IMR-90 (cell line): ENCODE measurements around the gene ZNF862. TPM values are rescaled to one million over a fixed set of nuclear protein-coding genes. Genes with fewer than 3 reads are reported as not detected.

Experiments used
- ATAC-seq: fragments of 200-7000 bp; cut with Tn5 transposase; 2 replicates; pipeline ENCODE4 v1.9.1; 2020; ENCODE audit warnings: low read depth, mild to moderate bottlenecking, moderate library complexity
- BruUV-seq: library from RNA; stranded (reverse); fragments of 400-500 nt; replicated peaks from 2 replicates; lab custom pipeline; 2021; lab: Mats Ljungman, UMichigan
- CTCF ChIA-PET: fragments of 300-600 bp; formaldehyde crosslinking; extraction: SDS; loops from one replicate; lab custom pipeline; 2021; ENCODE audit warnings: antibody characterized with exemption; lab: Yijun Ruan, JAX
- POLR2A ChIA-PET: fragments of 300-600 bp; sonication (Branson Sonifier 250); formaldehyde crosslinking; loops from one replicate; lab custom pipeline; 2022; ENCODE audit warnings: antibody characterized with exemption; ENCODE audit not compliant: unreplicated experiment; lab: Charles Lee
- DNase-seq: peaks from one replicate; pipeline ENCODE4 v3.0.0; 2013
- H2AFZ ChIP-seq: replicated peaks from 2 replicates; pipeline ENCODE3; 2013; ENCODE audit warnings: low read length, mild to moderate bottlenecking; ENCODE audit not compliant: poor library complexity
- H2AK5ac ChIP-seq: 2 replicates; pipeline ENCODE4 v1.6.1; 2013; ENCODE audit warnings: low read depth, low read length, inconsistent platforms
- H2AK9ac ChIP-seq: replicated peaks from 2 replicates; pipeline ENCODE3; 2013; ENCODE audit warnings: mild to moderate bottlenecking, low read depth, low read length, moderate library complexity; ENCODE audit not compliant: poor library complexity
- H2BK120ac ChIP-seq: 2 replicates; pipeline ENCODE4 v1.6.1; 2013; ENCODE audit warnings: low read depth, low read length, inconsistent platforms
- H2BK15ac ChIP-seq: 3 replicates; pipeline ENCODE4 v1.6.1; 2013; ENCODE audit warnings: low read depth, low read length, inconsistent platforms
- H2BK20ac ChIP-seq: 2 replicates; pipeline ENCODE4 v1.6.1; 2013; ENCODE audit warnings: low read depth, mild to moderate bottlenecking, inconsistent platforms, low read length, moderate library complexity
- H2BK5ac ChIP-seq: 2 replicates; pipeline ENCODE4 v1.6.1; 2013; ENCODE audit warnings: mild to moderate bottlenecking, low read depth, low read length, inconsistent platforms; ENCODE audit not compliant: poor library complexity, severe bottlenecking
- H3K14ac ChIP-seq: replicated peaks from 2 replicates; pipeline ENCODE4 v1.6.1; 2013; ENCODE audit warnings: low read depth, low read length, inconsistent platforms
- H3K18ac ChIP-seq: 2 replicates; pipeline ENCODE4 v1.6.1; 2013; ENCODE audit warnings: low read depth, low read length, control low read depth
- H3K23ac ChIP-seq: 2 replicates; pipeline ENCODE4 v1.6.1; 2013; ENCODE audit warnings: low read depth, low read length, inconsistent platforms
- H3K27ac ChIP-seq: 2 replicates; pipeline ENCODE4 v1.5.1; 2013; ENCODE audit warnings: mild to moderate bottlenecking, control low read depth, low read length; ENCODE audit not compliant: insufficient read depth
- H3K27me3 ChIP-seq: 2 replicates; pipeline ENCODE4 v1.6.1; 2013; ENCODE audit warnings: low read length; ENCODE audit not compliant: control insufficient read depth, insufficient read depth
- H3K36me3 ChIP-seq: 2 replicates; pipeline ENCODE4 v1.6.1; 2013; ENCODE audit warnings: low read length, mixed read lengths; ENCODE audit not compliant: control insufficient read depth, insufficient read depth
- H3K4ac ChIP-seq: 2 replicates; pipeline ENCODE4 v1.6.1; 2013; ENCODE audit warnings: low read depth, low read length, inconsistent platforms
- H3K4me1 ChIP-seq: 2 replicates; pipeline ENCODE4 v1.6.1; 2013; ENCODE audit warnings: low read length, mixed read lengths; ENCODE audit not compliant: control insufficient read depth, insufficient read depth
- H3K4me2 ChIP-seq: 2 replicates; pipeline ENCODE4 v1.6.1; 2013; ENCODE audit warnings: low read depth, mild to moderate bottlenecking, control low read depth, low read length, moderate library complexity
- H3K4me3 ChIP-seq: 2 replicates; pipeline ENCODE4 v1.5.1; 2013; ENCODE audit warnings: low read depth, mild to moderate bottlenecking, control low read depth, low read length, moderate library complexity; ENCODE audit not compliant: insufficient read depth
- H3K56ac ChIP-seq: 2 replicates; pipeline ENCODE4 v1.6.1; 2013; ENCODE audit warnings: low read length, inconsistent platforms; ENCODE audit not compliant: insufficient read depth; ENCODE audit errors: extremely low read depth
- H3K79me1 ChIP-seq, 2 experiments: 2 replicates each; pipeline ENCODE4 v1.6.1; 2013; ENCODE audit warnings: low read length in 2 of 2, inconsistent platforms in 1 of 2, low read depth in 1 of 2
- H3K9ac ChIP-seq: 2 replicates; pipeline ENCODE4 v1.6.1; 2013; ENCODE audit warnings: low read depth, low read length, control low read depth
- H3K9me1 ChIP-seq: 2 replicates; pipeline ENCODE4 v1.6.1; 2013; ENCODE audit warnings: low read length, inconsistent platforms; ENCODE audit not compliant: insufficient read depth
- H3K9me3 ChIP-seq: 2 replicates; pipeline ENCODE4 v1.6.1; 2013; ENCODE audit warnings: low read length; ENCODE audit not compliant: control insufficient read depth, insufficient read depth
- H4K20me1 ChIP-seq: 2 replicates; pipeline ENCODE4 v1.6.1; 2013; ENCODE audit warnings: low read length, inconsistent platforms; ENCODE audit not compliant: insufficient read depth
- H4K5ac ChIP-seq: 2 replicates; pipeline ENCODE4 v1.6.1; 2013; ENCODE audit warnings: mild to moderate bottlenecking, low read depth, low read length, control low read depth
- H4K8ac ChIP-seq, 2 experiments: 2 replicates each; pipeline ENCODE4 v1.6.1; 2013; ENCODE audit warnings: low read depth in 2 of 2, low read length in 2 of 2, control low read depth in 1 of 2, inconsistent platforms in 1 of 2
- H4K91ac ChIP-seq: 2 replicates; pipeline ENCODE4 v1.6.1; 2013; ENCODE audit warnings: low read depth, low read length, inconsistent platforms; ENCODE audit not compliant: insufficient read depth
- CEBPB ChIP-seq: IDR thresholded peaks from 2 replicates; pipeline ENCODE4 v1.6.1; 2012; ENCODE audit warnings: low read depth, low read length, improper control_type of control experiment
- WGBS, 2 experiments: methylation state at CpG; one replicate each; pipeline versions ENCODE4 v1.1.5 to v1.1.7; 2013; ENCODE audit warnings: missing lambda C conversion rate in 2 of 2; ENCODE audit not compliant: insufficient read length in 1 of 2; ENCODE audit errors: extremely low coverage in 2 of 2; 5-methylcytosine and 5-hydroxymethylcytosine counted together
- dilution Hi-C: fragments of 300-500 bp; cut with HindIII; formaldehyde crosslinking; loops from one replicate; pipeline ENCODE4 v1.14.3; 2018; ENCODE audit warnings: low sequenced_read_pairs; ENCODE audit not compliant: unreplicated experiment
- in situ Hi-C: fragments of 300-500 bp; cut with MboI; formaldehyde crosslinking; loops from 3 replicates; pipeline ENCODE4 v1.14.3; 2019; ENCODE audit warnings: low sequenced_read_pairs, inconsistent platforms, mixed read lengths
- intact Hi-C: fragments of 100-400 bp; cut with micrococcal nuclease; formaldehyde crosslinking; loops from 2 replicates; pipeline ENCODE4 v1.10.0; 2022
- polyA plus RNA-seq, 3 experiments: library from polyadenylated mRNA; depleted of rRNA; stranded (reverse); fragments of >200 nt; gene quantifications; 2 replicates each; pipeline ENCODE4 v1.2.3, GENCODE V29; 2012; ENCODE audit warnings: low replicate concordance in 1 of 3
- total RNA-seq: library from RNA; depleted of rRNA; stranded (reverse); fragments of >200 nt; gene quantifications from 2 replicates; pipeline ENCODE4 v1.2.3, GENCODE V29; 2012

ZNF862 gene
- total and polyA plus RNA-seq, 2 of the 4 experiments (the other 2 are of a cell fraction): 5.9 to 10.8 TPM

GRCh38 chr7:149866779-149867447, 28.7 kb downstream of the ZNF862 start:
- H3K27me3 ChIP-seq: no peaks in the 10 kb centered on the region
- no peak overlapping the region; the same call in 1 of the 2 replicates for H4K5ac ChIP-seq
- peaks cover 10% of the 10 kb centered on the region; the same call in 1 of the 2 replicates for H3K9me1 ChIP-seq
- peak overlapping the region; percentile 71 for H2AFZ ChIP-seq
- no peak overlapping the region for H3K56ac ChIP-seq
- peak; percentile 78 for ATAC-seq
- no peak overlapping the region for H3K4me3 ChIP-seq
- peak overlapping the region; percentile 10; the same call in 1 of the 2 replicates for H3K4me2 ChIP-seq
- no CpG with 5 or more reads among the region's 11 CpGs for WGBS, 2 experiments
- no peak overlapping the region for H3K9ac ChIP-seq
- no peak overlapping the region for H4K91ac ChIP-seq
- in situ Hi-C loops: loop anchor here (25.0 kb wide), 1 partner anchor 545 kb away; a partner anchor contains a TSS
- ChIA-PET POLR2A (no interaction called here), CTCF (interaction anchor here (0.7 kb wide), 1 partner anchor 19 kb away, joined by 3 read pairs; no protein-coding TSS in a partner anchor)
- H3K27ac ChIP-seq: no peak overlapping the region
- no peak overlapping the region for H2BK120ac ChIP-seq
- no peaks in the 10 kb centered on the region for H3K9me3 ChIP-seq
- no TSS peak for BruUV-seq
- peak overlapping the region; percentile 16; the same call in 1 of the 2 replicates for H3K4ac ChIP-seq
- H3K23ac ChIP-seq: no peak overlapping the region
- peaks cover 28% of the 10 kb centered on the region for H3K36me3 ChIP-seq
- peak; percentile 82 for DNase-seq
- no peak overlapping the region for H2BK20ac ChIP-seq
- no peak overlapping the region for H2BK15ac ChIP-seq
- intact Hi-C loops: no loop called here
- peaks cover 5% of the 10 kb centered on the region for H3K4me1 ChIP-seq
- H2BK5ac ChIP-seq: no peak overlapping the region
- no peaks in the 10 kb centered on the region for H3K79me1 ChIP-seq
- no peak overlapping the region for H3K18ac ChIP-seq
- H4K20me1 ChIP-seq: no peaks in the 10 kb centered on the region
- no peak overlapping the region for H3K14ac ChIP-seq
- TF ChIP-seq CEBPB: no peak
- 0 out of 4 replicates have a peak overlapping the region, but pooled peaks of 1 of the 2 experiments have one; percentile 31 for H4K8ac ChIP-seq
- dilution Hi-C loops: no loop called here
- H2AK5ac ChIP-seq: no peak overlapping the region; the same call in 1 of the 2 replicates
- no peak overlapping the region for H2AK9ac ChIP-seq
